ENCODE measurements around the gene TBCK. TPM values are rescaled to one million over a fixed set of nuclear protein-coding genes. Genes with fewer than 3 reads are reported as not detected.

TBCK gene
- total and polyA plus RNA-seq, 9 of the 15 experiments (the other 6 are each of a cell fraction or from before 2014, with no cell fraction given), result 5.3 to 26.6 (median 16.2) TPM

- TF ChIP-seq ZBTB12 (CRISPR knock-in tag; IDR thresholded peaks at IDR 0.05) (peak; percentile 91), CTCF (IDR thresholded peaks at IDR 0.05 in 2 of 3, conservative IDR thresholded peaks at IDR 0.05 in 1 of 3; ENCODE audit: insufficient read depth in 2 of 3, low read depth in 1 of 3, low read length in 3 of 3) (0 out of 6 replicates have a peak, but pooled peaks of 1 of the 3 experiments have one; percentile 10), ZNF354B (CRISPR knock-in tag; IDR thresholded peaks at IDR 0.05) (no peak), HMGN3 (IDR thresholded peaks at IDR 0.05; ENCODE audit: borderline replicate concordance, extremely low read depth, insufficient read length, low read depth, low read length) (no peak), MLLT1 (IDR thresholded peaks at IDR 0.05) (peak; percentile 8 to 79; a peak in 3 of 4 replicates), ZKSCAN3 (CRISPR knock-in tag; IDR thresholded peaks at IDR 0.05) (no peak), NEUROD1 (IDR thresholded peaks at IDR 0.05; ENCODE audit: borderline replicate concordance, low read depth, low read length, partially characterized antibody) (peak; percentile 62), TFAP4 (CRISPR knock-in tag; IDR thresholded peaks at IDR 0.05; ENCODE audit: borderline replicate concordance) (peak; percentile 59; the same call in 1 of the 2 replicates), NELFE (IDR thresholded peaks at IDR 0.05; ENCODE audit: insufficient read depth, insufficient read length) (no peak), ETV6 (IDR thresholded peaks at IDR 0.05; ENCODE audit: borderline replicate concordance in 1 of 2, low read depth in 2 of 2, low read length in 1 of 2) (no peak), ETV6 (CRISPR knock-in tag; IDR thresholded peaks at IDR 0.05; ENCODE audit: borderline replicate concordance) (no peak), ARNT (IDR thresholded peaks at IDR 0.05) (peak; percentile 20 to 57; a peak in 1 of 4 replicates), SRSF9 (IDR thresholded peaks at IDR 0.05; ENCODE audit: borderline replicate concordance, low read depth, low read length) (no peak), ZNF717 (CRISPR knock-in tag; IDR thresholded peaks at IDR 0.05) (no peak), ZNF589 (CRISPR knock-in tag; IDR thresholded peaks at IDR 0.05; ENCODE audit: low read depth) (no peak)
- TF ChIP-seq, protein P1, sequence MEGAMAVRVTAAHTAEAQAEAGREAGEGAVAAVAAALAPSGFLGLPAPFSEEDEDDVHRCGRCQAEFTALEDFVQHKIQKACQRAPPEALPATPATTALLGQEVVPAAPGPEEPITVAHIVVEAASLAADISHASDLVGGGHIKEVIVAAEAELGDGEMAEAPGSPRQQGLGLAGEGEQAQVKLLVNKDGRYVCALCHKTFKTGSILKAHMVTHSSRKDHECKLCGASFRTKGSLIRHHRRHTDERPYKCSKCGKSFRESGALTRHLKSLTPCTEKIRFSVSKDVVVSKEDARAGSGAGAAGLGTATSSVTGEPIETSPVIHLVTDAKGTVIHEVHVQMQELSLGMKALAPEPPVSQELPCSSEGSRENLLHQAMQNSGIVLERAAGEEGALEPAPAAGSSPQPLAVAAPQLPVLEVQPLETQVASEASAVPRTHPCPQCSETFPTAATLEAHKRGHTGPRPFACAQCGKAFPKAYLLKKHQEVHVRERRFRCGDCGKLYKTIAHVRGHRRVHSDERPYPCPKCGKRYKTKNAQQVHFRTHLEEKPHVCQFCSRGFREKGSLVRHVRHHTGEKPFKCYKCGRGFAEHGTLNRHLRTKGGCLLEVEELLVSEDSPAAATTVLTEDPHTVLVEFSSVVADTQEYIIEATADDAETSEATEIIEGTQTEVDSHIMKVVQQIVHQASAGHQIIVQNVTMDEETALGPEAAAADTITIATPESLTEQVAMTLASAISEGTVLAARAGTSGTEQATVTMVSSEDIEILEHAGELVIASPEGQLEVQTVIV (CRISPR knock-in tag; IDR thresholded peaks at IDR 0.05; ENCODE audit: borderline replicate concordance), result no peak
- TF ChIP-seq, protein P2, sequence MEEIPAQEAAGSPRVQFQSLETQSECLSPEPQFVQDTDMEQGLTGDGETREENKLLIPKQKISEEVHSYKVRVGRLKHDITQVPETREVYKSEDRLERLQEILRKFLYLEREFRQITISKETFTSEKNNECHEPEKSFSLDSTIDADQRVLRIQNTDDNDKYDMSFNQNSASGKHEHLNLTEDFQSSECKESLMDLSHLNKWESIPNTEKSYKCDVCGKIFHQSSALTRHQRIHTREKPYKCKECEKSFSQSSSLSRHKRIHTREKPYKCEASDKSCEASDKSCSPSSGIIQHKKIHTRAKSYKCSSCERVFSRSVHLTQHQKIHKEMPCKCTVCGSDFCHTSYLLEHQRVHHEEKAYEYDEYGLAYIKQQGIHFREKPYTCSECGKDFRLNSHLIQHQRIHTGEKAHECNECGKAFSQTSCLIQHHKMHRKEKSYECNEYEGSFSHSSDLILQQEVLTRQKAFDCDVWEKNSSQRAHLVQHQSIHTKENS (CRISPR knock-in tag; IDR thresholded peaks at IDR 0.05), result no peak
Measured at GRCh38 chr4:106315968-106316772, at the start of gene TBCK, which contains the start of gene AIMP1 (continued).

Data from K562 (cell line).